ENCODE measurements around the gene LTBP1. TPM values are rescaled to one million over a fixed set of nuclear protein-coding genes. Genes with fewer than 3 reads are reported as not detected.

The LTBP1 gene
- total RNA-seq, 1 experiment from 2014 or later, result 28.5 TPM

DNA sequence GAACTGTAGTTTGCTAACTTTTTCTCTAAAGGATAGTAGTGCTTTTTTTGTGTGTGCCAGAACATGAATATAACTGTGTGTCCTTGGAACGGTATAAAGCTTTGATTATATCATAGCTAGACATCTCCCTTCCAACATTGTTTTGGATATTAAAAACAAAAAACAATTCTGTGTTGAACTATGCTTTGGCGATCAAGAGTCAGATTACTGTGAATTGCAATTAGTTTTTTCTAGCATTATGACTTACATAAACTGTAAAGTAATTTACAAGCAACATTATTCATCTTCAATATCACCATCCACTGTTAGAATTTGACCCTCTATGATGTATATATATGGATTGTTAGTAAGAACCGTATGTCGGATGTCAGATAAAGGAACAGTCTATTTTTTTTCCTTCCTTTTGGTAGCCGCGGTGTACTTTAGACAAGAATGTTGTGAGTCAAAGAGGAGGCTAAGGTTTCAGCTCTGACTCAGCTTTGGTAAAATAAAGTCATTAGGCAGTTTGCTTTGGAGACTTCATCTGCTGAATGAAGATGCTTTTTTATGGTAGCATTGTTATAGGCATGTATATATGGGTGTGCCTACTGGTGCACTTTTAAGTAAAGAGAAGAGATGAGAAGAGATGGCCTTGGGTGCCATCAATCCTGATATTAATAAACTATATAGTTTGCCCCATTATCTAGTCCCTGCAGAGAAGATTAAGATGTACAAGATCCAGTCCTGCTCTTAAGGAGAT, 76.4 kb downstream of the LTBP1 start:
- no peak overlapping the region for H2AK5ac ChIP-seq (ENCODE audit: insufficient read length, low read length)
- H3K9me3 ChIP-seq (ENCODE audit: control insufficient read depth, low read depth, low read length), result no peaks in the 10 kb centered on the region
- no peak overlapping the region for H2BK20ac ChIP-seq (ENCODE audit: low read depth, low read length, poor library complexity, severe bottlenecking)
- no peaks in the 10 kb centered on the region; the same call in 1 of the 2 replicates for H3K4me1 ChIP-seq (ENCODE audit: insufficient read depth, low read length)
- H3K9ac ChIP-seq (ENCODE audit: extremely low read depth, insufficient read length, low read length), result no peak overlapping the region
- H4K20me1 ChIP-seq (ENCODE audit: control insufficient read depth, insufficient read depth, insufficient read length), result no peaks in the 10 kb centered on the region
- no peak overlapping the region for H3K27ac ChIP-seq (ENCODE audit: insufficient read length, low read depth, low read length)
- H3K56ac ChIP-seq (ENCODE audit: insufficient read length, low read depth, low read length), result no peak overlapping the region
- Mint-ChIP-seq H3K27me3 (ENCODE audit: low read depth) (no peaks in the 10 kb centered on the region), H3K9me3 (peaks cover 4 to 9% of the 10 kb centered on the region in 2 experiments; a peak in 4 of 5 replicates), H3K27ac (no peak overlapping the region), H3K36me3 (ENCODE audit: insufficient read depth in 1 of 3, low read depth in 3 of 3) (peaks cover 7 to 12% (median 7%) of the 10 kb centered on the region in 3 experiments), H3K4me1 (peaks cover 13 to 18% of the 10 kb centered on the region in 2 experiments), H3K4me3 (no peak overlapping the region)
- H3K23me2 ChIP-seq (ENCODE audit: insufficient read length, low read depth, low read length, poor library complexity, severe bottlenecking), result no peaks in the 10 kb centered on the region
- TF ChIP-seq, protein P1, sequence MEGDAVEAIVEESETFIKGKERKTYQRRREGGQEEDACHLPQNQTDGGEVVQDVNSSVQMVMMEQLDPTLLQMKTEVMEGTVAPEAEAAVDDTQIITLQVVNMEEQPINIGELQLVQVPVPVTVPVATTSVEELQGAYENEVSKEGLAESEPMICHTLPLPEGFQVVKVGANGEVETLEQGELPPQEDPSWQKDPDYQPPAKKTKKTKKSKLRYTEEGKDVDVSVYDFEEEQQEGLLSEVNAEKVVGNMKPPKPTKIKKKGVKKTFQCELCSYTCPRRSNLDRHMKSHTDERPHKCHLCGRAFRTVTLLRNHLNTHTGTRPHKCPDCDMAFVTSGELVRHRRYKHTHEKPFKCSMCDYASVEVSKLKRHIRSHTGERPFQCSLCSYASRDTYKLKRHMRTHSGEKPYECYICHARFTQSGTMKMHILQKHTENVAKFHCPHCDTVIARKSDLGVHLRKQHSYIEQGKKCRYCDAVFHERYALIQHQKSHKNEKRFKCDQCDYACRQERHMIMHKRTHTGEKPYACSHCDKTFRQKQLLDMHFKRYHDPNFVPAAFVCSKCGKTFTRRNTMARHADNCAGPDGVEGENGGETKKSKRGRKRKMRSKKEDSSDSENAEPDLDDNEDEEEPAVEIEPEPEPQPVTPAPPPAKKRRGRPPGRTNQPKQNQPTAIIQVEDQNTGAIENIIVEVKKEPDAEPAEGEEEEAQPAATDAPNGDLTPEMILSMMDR (conservative IDR thresholded peaks at IDR 0.05), result no peak
- H3T11ph ChIP-seq (ENCODE audit: low read length), result no peak overlapping the region
- no CpG with 5 or more reads among the region's 6 CpGs for WGBS (ENCODE audit: extremely low coverage, insufficient read length, low lambda C conversion rate)
- no peaks in the 10 kb centered on the region for H3K79me1 ChIP-seq (ENCODE audit: insufficient read depth, low read depth, low read length, poor library complexity, severe bottlenecking)
- H4K8ac ChIP-seq (replicated peaks; ENCODE audit: insufficient read length, low read depth, low read length), result no peak overlapping the region
- no peak for DNase-seq
- H4K5ac ChIP-seq (ENCODE audit: insufficient read length, low read depth, low read length), result no peak overlapping the region
- H4K91ac ChIP-seq (ENCODE audit: insufficient read length, low read depth, low read length), result no peak overlapping the region
- no peak overlapping the region for H3K18ac ChIP-seq (ENCODE audit: insufficient read length, low read depth, low read length)
- no peak overlapping the region for H3K14ac ChIP-seq (ENCODE audit: insufficient read depth, low read length)
- no peaks in the 10 kb centered on the region for H3K79me2 ChIP-seq (ENCODE audit: insufficient read depth, low read length)
- H3K23ac ChIP-seq (ENCODE audit: insufficient read length, low read depth, low read length), result no peak overlapping the region
- no peak overlapping the region for H3K4ac ChIP-seq (ENCODE audit: low read depth, low read length)
- no peak overlapping the region for H3K4me2 ChIP-seq (ENCODE audit: insufficient read depth, insufficient read length, low read length)
- H2AFZ ChIP-seq (ENCODE audit: low read length), result no peak overlapping the region
- no peak overlapping the region for H2BK15ac ChIP-seq (ENCODE audit: low read depth, low read length)
- no peaks in the 10 kb centered on the region for H3K27me3 ChIP-seq (ENCODE audit: insufficient read depth, low read length)
- no peak overlapping the region for H2BK120ac ChIP-seq (ENCODE audit: low read depth, low read length, poor library complexity, severe bottlenecking)
- H2BK5ac ChIP-seq (ENCODE audit: insufficient read length, low read length), result no peak overlapping the region
- no peak overlapping the region for H2BK12ac ChIP-seq (ENCODE audit: insufficient read length, low read depth, low read length)
